Effector memory CD4-positive, alpha-beta T cell (primary cell): ENCODE results near the gene MEGF6.

Experiments
- DNase-seq, 3 donors: peaks; one replicate each; pipeline ENCODE4 v3.0.0-alpha.2; 2020
- H3K27ac ChIP-seq: 2 replicates; pipeline ENCODE4 v1.7.0; 2013; ENCODE audit warnings: mild to moderate bottlenecking, low read length, moderate library complexity; ENCODE audit not compliant: insufficient read depth, poor library complexity, severe bottlenecking
- H3K27me3 ChIP-seq: replicated peaks from 2 replicates; pipeline ENCODE4 v1.7.0; 2013; ENCODE audit warnings: mild to moderate bottlenecking, low read length; ENCODE audit not compliant: insufficient read depth, control insufficient read depth, poor library complexity, severe bottlenecking
- H3K36me3 ChIP-seq: 2 replicates; pipeline ENCODE4 v1.7.0; 2013; ENCODE audit warnings: mild to moderate bottlenecking, low read length, moderate library complexity; ENCODE audit not compliant: control insufficient read depth, insufficient read depth
- H3K4me1 ChIP-seq: 2 replicates; pipeline ENCODE4 v1.7.0; 2013; ENCODE audit warnings: low read length, mild to moderate bottlenecking; ENCODE audit not compliant: control insufficient read depth, insufficient read depth, poor library complexity, severe bottlenecking
- H3K4me3 ChIP-seq: 2 replicates; pipeline ENCODE4 v1.7.0; 2013; ENCODE audit warnings: low read length, low read depth, mild to moderate bottlenecking; ENCODE audit not compliant: insufficient read depth, poor library complexity, severe bottlenecking
- H3K9me3 ChIP-seq: 2 replicates; pipeline ENCODE4 v1.7.0; 2013; ENCODE audit warnings: mild to moderate bottlenecking, low read length, moderate library complexity; ENCODE audit not compliant: control insufficient read depth

The MEGF6 gene

GRCh38 chr1:3608154-3608553 lies 3.2 kb downstream of the MEGF6 start:
- no peaks in the 10 kb centered on the region for H3K36me3 ChIP-seq
- peaks cover 19% of the 10 kb centered on the region for H3K4me1 ChIP-seq
- no peak overlapping the region for H3K4me3 ChIP-seq
- DNase-seq, result no peak
- H3K27me3 ChIP-seq, result peaks cover 9% of the 10 kb centered on the region
- no peak overlapping the region for H3K27ac ChIP-seq
- H3K9me3 ChIP-seq, result no peaks in the 10 kb centered on the region

- DNase-seq, result no peak
- no peak overlapping the region for H3K4me3 ChIP-seq
Observed at GRCh38 chr1:3607703-3608065, 3.6 kb downstream of the MEGF6 start.

GRCh38 chr1:3606779-3607702 lies 4.3 kb downstream of the MEGF6 start:
- DNase-seq, result no peak
- Histone ChIP-seq H3K9me3 (no peaks in the 10 kb centered on the region), H3K4me3 (no peak overlapping the region), H3K36me3 (no peaks in the 10 kb centered on the region), H3K4me1 (peaks cover 19% of the 10 kb centered on the region), H3K27ac (no peak overlapping the region), H3K27me3 (peaks cover 9% of the 10 kb centered on the region)

More at GRCh38 chr1:3607703-3608065, 3.6 kb downstream of the MEGF6 start:
- H3K36me3 ChIP-seq, result no peaks in the 10 kb centered on the region
- H3K4me1 ChIP-seq, result peaks cover 19% of the 10 kb centered on the region
- no peaks in the 10 kb centered on the region for H3K9me3 ChIP-seq
- H3K27ac ChIP-seq, result no peak overlapping the region
- H3K27me3 ChIP-seq, result peaks cover 9% of the 10 kb centered on the region

- no peak overlapping the region for H3K4me3 ChIP-seq
- H3K4me1 ChIP-seq, result peaks cover 3% of the 10 kb centered on the region
- H3K27ac ChIP-seq, result no peak overlapping the region
- peaks cover 9% of the 10 kb centered on the region for H3K27me3 ChIP-seq
- H3K9me3 ChIP-seq, result no peaks in the 10 kb centered on the region
- no peaks in the 10 kb centered on the region for H3K36me3 ChIP-seq
- DNase-seq, result no peak
Observed at GRCh38 chr1:3604997-3605823, 6.1 kb downstream of the MEGF6 start.

GRCh38 chr1:3604468-3604974 lies 6.8 kb downstream of the MEGF6 start:
- no peaks in the 10 kb centered on the region for H3K9me3 ChIP-seq
- H3K27ac ChIP-seq, result no peak overlapping the region
- H3K27me3 ChIP-seq, result peaks cover 6% of the 10 kb centered on the region

GRCh38 chr1:3603571-3604467 lies 7.5 kb downstream of the MEGF6 start:
- H3K4me1 ChIP-seq, result no peaks in the 10 kb centered on the region
- no peak overlapping the region for H3K27ac ChIP-seq
- no peak for DNase-seq
- no peaks in the 10 kb centered on the region for H3K9me3 ChIP-seq
- H3K4me3 ChIP-seq, result no peak overlapping the region
- no peaks in the 10 kb centered on the region for H3K36me3 ChIP-seq
- peaks cover 6% of the 10 kb centered on the region for H3K27me3 ChIP-seq

More at GRCh38 chr1:3604468-3604974, 6.8 kb downstream of the MEGF6 start:
- no peaks in the 10 kb centered on the region for H3K4me1 ChIP-seq
- DNase-seq, result no peak
- H3K36me3 ChIP-seq, result no peaks in the 10 kb centered on the region
- H3K4me3 ChIP-seq, result no peak overlapping the region

GRCh38 chr1:3603156-3603555 lies 8.2 kb downstream of the MEGF6 start:
- Histone ChIP-seq H3K36me3 (no peaks in the 10 kb centered on the region), H3K9me3 (no peaks in the 10 kb centered on the region), H3K27ac (no peak overlapping the region), H3K27me3 (no peaks in the 10 kb centered on the region), H3K4me3 (no peak overlapping the region), H3K4me1 (peaks cover 6% of the 10 kb centered on the region)
- no peak for DNase-seq

GRCh38 chr1:3602375-3602774 lies 8.9 kb downstream of the MEGF6 start:
- Histone ChIP-seq H3K4me1 (peaks cover 14% of the 10 kb centered on the region), H3K27ac (no peak overlapping the region), H3K9me3 (no peaks in the 10 kb centered on the region), H3K4me3 (no peak overlapping the region), H3K27me3 (no peaks in the 10 kb centered on the region), H3K36me3 (no peaks in the 10 kb centered on the region)
- DNase-seq, result no peak

GRCh38 chr1:3601743-3602142 lies 9.6 kb downstream of the MEGF6 start:
- H3K27me3 ChIP-seq, result no peaks in the 10 kb centered on the region
- peaks cover 19% of the 10 kb centered on the region for H3K4me1 ChIP-seq
- no peak overlapping the region for H3K4me3 ChIP-seq
- no peak overlapping the region for H3K27ac ChIP-seq
- no peaks in the 10 kb centered on the region for H3K9me3 ChIP-seq
- DNase-seq, result no peak
- no peaks in the 10 kb centered on the region for H3K36me3 ChIP-seq
